H1 (cell line): Measurements from ENCODE around the gene ERGIC2. TPM values are rescaled to one million over a fixed set of nuclear protein-coding genes. Genes with fewer than 3 reads are reported as not detected.

Source experiments
- CTCF ChIA-PET: fragments of 300-600 bp; sonication (Branson Sonifier 250); formaldehyde crosslinking; loops from one replicate; lab custom pipeline; 2021; ENCODE audit not compliant: partially characterized antibody; lab: Charles Lee
- POLR2A ChIA-PET: fragments of 300-600 bp; sonication (Branson Sonifier 250); formaldehyde crosslinking; loops from one replicate; lab custom pipeline; 2021; ENCODE audit warnings: inconsistent platforms; ENCODE audit not compliant: partially characterized antibody; lab: Charles Lee
- DNase-seq, 2 experiments: peaks; one replicate each; pipeline versions ENCODE4 v3.0.0 to v3.0.0-alpha.2; 2010 to 2022; ENCODE audit warnings: low spot score in 2 of 2, low read depth in 1 of 2, mixed read lengths in 1 of 2
- FAIRE-seq: peaks from 2 replicates; lab custom pipeline; 2011; peaks lifted over from hg19 to GRCh38; lab: Jason Lieb, UNC
- H2AFZ ChIP-seq: 2 replicates; pipeline ENCODE4 v1.8.1; 2012; ENCODE audit warnings: low read length, inconsistent platforms
- H2AK5ac ChIP-seq: 2 replicates; pipeline ENCODE4 v1.6.1; 2013; ENCODE audit warnings: low read depth, low read length
- H2BK120ac ChIP-seq: replicated peaks from 2 replicates; pipeline ENCODE3; 2013; ENCODE audit warnings: low read depth, low read length, inconsistent platforms
- H2BK12ac ChIP-seq: 2 replicates; pipeline ENCODE4 v1.6.1; 2013; ENCODE audit warnings: low read depth, low read length
- H2BK15ac ChIP-seq: 2 replicates; pipeline ENCODE4 v1.6.1; 2013; ENCODE audit warnings: low read length
- H2BK20ac ChIP-seq: 2 replicates; pipeline ENCODE4 v1.6.1; 2013; ENCODE audit warnings: low read length
- H2BK5ac ChIP-seq: 2 replicates; pipeline ENCODE4 v1.6.1; 2013; ENCODE audit warnings: low read depth, low read length
- H3K14ac ChIP-seq: 2 replicates; pipeline ENCODE4 v1.6.1; 2013; ENCODE audit warnings: inconsistent platforms; ENCODE audit not compliant: insufficient read length
- H3K18ac ChIP-seq: 2 replicates; pipeline ENCODE4 v1.6.1; 2013; ENCODE audit warnings: low read length; ENCODE audit errors: extremely low read depth
- H3K23ac ChIP-seq: 2 replicates; pipeline ENCODE4 v1.6.1; 2013; ENCODE audit warnings: inconsistent platforms; ENCODE audit not compliant: insufficient read length
- H3K23me2 ChIP-seq: 2 replicates; pipeline ENCODE4 v1.6.1; 2013; ENCODE audit warnings: low read depth, low read length
- H3K27ac ChIP-seq: 2 replicates; pipeline ENCODE4 v1.6.1; 2011; ENCODE audit warnings: low read depth, low read length, inconsistent platforms
- H3K27me3 ChIP-seq, 4 experiments: replicated peaks in 1 of 4; 1 replicate in 1 of 4; 2 replicates in 3 of 4; pipeline versions ENCODE4 v1.6.1 to v1.8.1; 2011 to 2013; ENCODE audit warnings: low read length in 3 of 4, mild to moderate bottlenecking in 3 of 4, inconsistent platforms in 2 of 4, mixed read lengths in 2 of 4, moderate library complexity in 1 of 4; ENCODE audit not compliant: control insufficient read depth in 3 of 4, insufficient read depth in 3 of 4; ENCODE audit errors: extremely low read depth in 1 of 4
- H3K36me3 ChIP-seq, 4 experiments: 2 replicates each; pipeline versions ENCODE4 v1.6.1 to v1.8.1; 2011 to 2013; ENCODE audit warnings: mild to moderate bottlenecking in 4 of 4, low read length in 3 of 4, moderate library complexity in 2 of 4, control low read depth in 1 of 4, inconsistent platforms in 1 of 4; ENCODE audit not compliant: insufficient read depth in 4 of 4, control insufficient read depth in 2 of 4
- H3K4ac ChIP-seq: replicated peaks from 2 replicates; pipeline ENCODE3; 2013; ENCODE audit warnings: low read length, low read depth, mixed read lengths, inconsistent platforms; ENCODE audit not compliant: insufficient read length
- H3K4me1 ChIP-seq, 4 experiments: replicated peaks in 1 of 4; 1 replicate in 1 of 4; 2 replicates in 3 of 4; pipeline versions ENCODE4 v1.6.1 to v1.8.1; 2011 to 2013; ENCODE audit warnings: low read length in 3 of 4, inconsistent platforms in 2 of 4, mixed read lengths in 1 of 4; ENCODE audit not compliant: insufficient read depth in 4 of 4, control insufficient read depth in 3 of 4
- H3K4me2 ChIP-seq, 2 experiments: 2 replicates each; pipeline versions ENCODE4 v1.6.1 to v1.8.1; 2011 to 2013; ENCODE audit warnings: low read depth in 2 of 2, low read length in 2 of 2, control low read depth in 1 of 2, inconsistent platforms in 1 of 2, mild to moderate bottlenecking in 1 of 2; ENCODE audit not compliant: insufficient read depth in 1 of 2
- H3K4me3 ChIP-seq, 4 experiments: fragments of 200-600, 300-600 bp in 1 of 4; sonication (generic), shearing (Covaris generic), sonication (Bioruptor Twin) in 1 of 4; 2 replicates each; pipeline versions ENCODE4 v1.5.1 to v1.8.1; 2011 to 2016; ENCODE audit warnings: low read length in 4 of 4, low read depth in 3 of 4, control low read depth in 2 of 4, inconsistent platforms in 2 of 4, mild to moderate bottlenecking in 2 of 4, mixed read lengths in 1 of 4, moderate library complexity in 1 of 4; ENCODE audit not compliant: insufficient read depth in 2 of 4; ENCODE audit errors: extremely low read depth in 1 of 4
- H3K56ac ChIP-seq: replicated peaks from 2 replicates; pipeline ENCODE3; 2013; ENCODE audit warnings: low read depth, mild to moderate bottlenecking, mixed read lengths, low read length, inconsistent platforms; ENCODE audit not compliant: insufficient read length
- H3K79me1 ChIP-seq: 2 replicates; pipeline ENCODE4 v1.6.1; 2013; ENCODE audit warnings: low read depth, low read length, control low read depth
- H3K79me2 ChIP-seq, 2 experiments: 2 replicates each; pipeline versions ENCODE4 v1.6.1 to v1.8.1; 2012 to 2013; ENCODE audit warnings: low read length in 2 of 2, mild to moderate bottlenecking in 2 of 2, inconsistent platforms in 1 of 2; ENCODE audit not compliant: insufficient read depth in 2 of 2, control insufficient read depth in 1 of 2
- H3K9ac ChIP-seq, 4 experiments: replicated peaks in 1 of 4; 1 replicate in 1 of 4; 2 replicates in 3 of 4; pipeline versions ENCODE4 v1.6.1 to v1.8.1; 2011 to 2013; ENCODE audit warnings: low read depth in 3 of 4, low read length in 3 of 4, control low read depth in 2 of 4, mild to moderate bottlenecking in 2 of 4, moderate library complexity in 2 of 4, inconsistent platforms in 1 of 4; ENCODE audit errors: extremely low read depth in 1 of 4
- H3K9me3 ChIP-seq, 2 experiments: 2 replicates each; pipeline versions ENCODE4 v1.6.1 to v1.8.1; 2012 to 2013; ENCODE audit warnings: mild to moderate bottlenecking in 2 of 2, moderate library complexity in 2 of 2, control low read depth in 1 of 2, inconsistent platforms in 1 of 2, low read depth in 1 of 2, low read length in 1 of 2, mixed read lengths in 1 of 2; ENCODE audit not compliant: insufficient read depth in 2 of 2
- H4K20me1 ChIP-seq, 2 experiments: replicated peaks in 1 of 2; 2 replicates each; pipeline versions ENCODE3 to v1.8.1; 2011 to 2013; ENCODE audit warnings: inconsistent platforms in 2 of 2, low read length in 2 of 2, mild to moderate bottlenecking in 1 of 2; ENCODE audit not compliant: insufficient read depth in 2 of 2, control insufficient read depth in 1 of 2
- H4K5ac ChIP-seq: 2 replicates; pipeline ENCODE4 v1.6.1; 2013; ENCODE audit warnings: low read length, low read depth, mixed read lengths, inconsistent platforms; ENCODE audit not compliant: insufficient read length
- H4K8ac ChIP-seq: 2 replicates; pipeline ENCODE4 v1.8.0; 2013; ENCODE audit warnings: mild to moderate bottlenecking, moderate library complexity, low read length, inconsistent platforms; ENCODE audit not compliant: insufficient read depth; ENCODE audit errors: extremely low read depth
- H4K91ac ChIP-seq: replicated peaks from 2 replicates; pipeline ENCODE3; 2013; ENCODE audit warnings: low read length, mixed read lengths, inconsistent platforms; ENCODE audit not compliant: insufficient read length
- BRCA1 ChIP-seq: IDR thresholded peaks from 2 replicates; pipeline ENCODE4 v1.6.1; 2012; ENCODE audit warnings: low read depth, low read length, improper control_type of control experiment
- SP1 ChIP-seq: IDR thresholded peaks from 2 replicates; pipeline ENCODE4 v1.6.1; 2011; ENCODE audit warnings: low read depth, low read length
- WGBS, 2 experiments: shearing (Covaris generic) in 1 of 2; methylation state at CpG; one replicate each; pipeline versions ENCODE4 v1.1.6 to v1.1.7; 2013 to 2015; ENCODE audit warnings: low lambda C conversion rate in 2 of 2, mixed read lengths in 2 of 2, inconsistent platforms in 1 of 2, low coverage in 1 of 2, missing lambda C conversion rate in 1 of 2; ENCODE audit not compliant: insufficient replicate concordance in 2 of 2, insufficient coverage in 1 of 2, insufficient read length in 1 of 2; ENCODE audit errors: extremely low coverage in 1 of 2, missing lambda C conversion rate in 1 of 2; 5-methylcytosine and 5-hydroxymethylcytosine counted together
- polyA plus RNA-seq, 7 experiments: library from polyadenylated mRNA; depleted of rRNA in 3 of 7; stranded (reverse) in 5 of 7; unstranded in 2 of 7; fragments of >200 nt in 5 of 7; fragments of 200-250 nt in 2 of 7; gene quantifications; 1 replicate in 5 of 7; 2 replicates in 1 of 7; 4 replicates in 1 of 7; pipeline versions ENCODE4 v1.2.1 to v1.2.3, GENCODE V29; 2011 to 2013; ENCODE audit warnings: missing spikeins in 2 of 7, mixed read lengths in 2 of 7
- total RNA-seq: library from RNA; stranded (reverse); fragmentation: NEBNext Ultra II Directional; extraction: Animal tissue kit (Norgen Biotek cat#: 25700); gene quantifications from 2 replicates; pipeline ENCODE4 v1.2.1, GENCODE V29; 2021

The ERGIC2 gene
- total and polyA plus RNA-seq, 2 of the 8 experiments (the other 6 are each of a cell fraction or from before 2014, with no cell fraction given), result 16.5 to 61.8 TPM

GRCh38 chr12:29343022-29343799 is 37.8 kb downstream of the ERGIC2 start:
- Histone ChIP-seq H3K36me3 (peaks cover 0 to 24% (median 0%) of the 10 kb centered on the region in 4 experiments; a peak in 4 of 8 replicates), H3K79me2 (no peaks in the 10 kb centered on the region), H2BK120ac (no peak overlapping the region), H3K4me2 (no peak overlapping the region), H2BK12ac (no peak overlapping the region), H2AFZ (no peak overlapping the region), H3K18ac (no peak overlapping the region), H4K5ac (no peak overlapping the region), H4K91ac (no peak overlapping the region), H3K9me3 (no peaks in the 10 kb centered on the region), H3K27me3 (no peaks in the 10 kb centered on the region), H2AK5ac (no peak overlapping the region), H3K4me1 (no peaks in the 10 kb centered on the region), H3K9ac (no peak overlapping the region), H3K4ac (no peak overlapping the region), H2BK20ac (no peak overlapping the region), H4K20me1 (no peaks in the 10 kb centered on the region), H3K23me2 (no peaks in the 10 kb centered on the region), H3K23ac (no peak overlapping the region), H2BK15ac (no peak overlapping the region), H3K4me3 (no peak overlapping the region), H3K27ac (no peak overlapping the region), H4K8ac (no peak overlapping the region), H3K79me1 (no peaks in the 10 kb centered on the region), H3K56ac (no peak overlapping the region), H3K14ac (no peak overlapping the region), H2BK5ac (no peak overlapping the region)
- CTCF ChIA-PET, result no interaction called here
- FAIRE-seq (no peak), DNase-seq (no peak)
- TF ChIP-seq BRCA1, result no peak
- TF ChIP-seq SP1, result no peak
- POLR2A ChIA-PET, result no interaction called here
- 93% methylated on average over 2 of the region's 2 CpGs; no CpG with 5 or more reads in 1 of the 2 experiments for WGBS, 2 experiments
